Spleen (tissue), 7 donors: Measurements from ENCODE around the gene TTC28.

Experiments used
- CTCF ChIP-seq, 11 experiments: fragments of 200-600 bp in 7 of 11; fragments of 450-650 bp in 4 of 11; sonication (generic) in 4 of 11; IDR thresholded peaks in 8 of 11; conservative IDR thresholded peaks in 3 of 11; 1 replicate in 7 of 11; 2 replicates in 4 of 11; pipeline versions ENCODE4 v1.4.0 to v1.8.0; 2016 to 2021; ENCODE audit warnings: antibody characterized with exemption in 11 of 11, inconsistent platforms in 4 of 11, mild to moderate bottlenecking in 1 of 11
- POLR2A ChIP-seq, 3 donors: fragments of 450-650 bp; IDR thresholded peaks; one replicate each; pipeline ENCODE4 v1.5.1; 2017; ENCODE audit warnings: antibody characterized with exemption in 3 of 3, mild to moderate bottlenecking in 1 of 3
- POLR2AphosphoS5 ChIP-seq, 3 donors: sonication (generic); formaldehyde crosslinking; IDR thresholded peaks; one replicate each; pipeline ENCODE4 v1.5.1; 2017; ENCODE audit warnings: antibody characterized with exemption in 3 of 3
- donor health status: DM: no; HTN: no; CAD: no; lungs with moderate emphysema.
- donor health status: DM: no; HTN: no; CAD: no.
- donor health status: DM: no; HTN: no; CAD: no.

DNA sequence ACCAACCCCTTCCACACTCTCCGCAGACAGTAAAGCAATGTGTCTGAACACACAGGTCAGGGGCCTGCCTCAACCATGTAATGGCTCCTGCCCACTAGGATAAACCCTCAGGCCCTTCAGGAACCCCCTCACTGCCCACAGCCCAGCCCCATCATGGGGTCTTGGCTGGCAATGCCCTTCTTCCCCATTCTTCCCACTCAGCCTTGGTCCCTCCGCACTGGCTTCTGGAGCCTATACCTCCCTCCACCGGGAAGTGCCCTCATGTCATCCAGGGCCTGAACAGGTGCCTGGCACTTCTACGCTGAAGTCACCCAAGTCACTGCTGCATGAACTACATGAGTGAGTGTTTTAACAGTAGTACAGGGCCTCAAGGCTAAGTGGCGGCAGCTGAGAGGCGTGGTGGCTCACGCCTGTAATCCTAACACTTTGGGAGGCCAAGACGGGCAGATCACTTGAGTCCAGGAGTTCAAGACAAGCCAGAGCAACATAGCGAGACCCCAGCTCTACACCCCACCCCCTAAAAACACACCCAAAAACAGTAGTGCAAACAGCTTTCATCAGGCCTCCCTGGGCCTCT is 685.8 kb downstream of the TTC28 start:
- TF ChIP-seq CTCF (IDR thresholded peaks at IDR 0.05 in 8 of 11, conservative IDR thresholded peaks at IDR 0.05 in 3 of 11) (no peak), POLR2AphosphoS5 (IDR thresholded peaks at IDR 0.05) (no peak), POLR2A (IDR thresholded peaks at IDR 0.05) (no peak)
